Upper lobe of left lung (tissue), 4 donors: ENCODE data around the gene CCNY.

ENCODE experiments used
- CTCF ChIP-seq, 6 experiments: fragments of 450-650 bp in 4 of 6; fragments of 200-600 bp in 2 of 6; sonication (generic) in 2 of 6; IDR thresholded peaks; one replicate each; pipeline ENCODE4 v1.5.1; 2016 to 2019; ENCODE audit warnings: antibody characterized with exemption in 6 of 6
- POLR2A ChIP-seq, 4 donors: fragments of 450-650 bp; IDR thresholded peaks; one replicate each; pipeline ENCODE4 v1.5.1; 2016 to 2017; ENCODE audit warnings: antibody characterized with exemption in 4 of 4, mild to moderate bottlenecking in 2 of 4
- POLR2AphosphoS5 ChIP-seq, 2 donors: sonication (generic); formaldehyde crosslinking; IDR thresholded peaks; one replicate each; pipeline ENCODE4 v1.5.1; 2017; ENCODE audit warnings: antibody characterized with exemption in 2 of 2

- TF ChIP-seq POLR2AphosphoS5 (IDR thresholded peaks at IDR 0.05) (no peak), CTCF (IDR thresholded peaks at IDR 0.05) (no peak), POLR2A (IDR thresholded peaks at IDR 0.05) (no peak)
Measured at GRCh38 chr10:35526746-35527145, 190.4 kb downstream of the CCNY start.
